Measurements from ENCODE around the gene CADPS.

CADPS gene

DNA sequence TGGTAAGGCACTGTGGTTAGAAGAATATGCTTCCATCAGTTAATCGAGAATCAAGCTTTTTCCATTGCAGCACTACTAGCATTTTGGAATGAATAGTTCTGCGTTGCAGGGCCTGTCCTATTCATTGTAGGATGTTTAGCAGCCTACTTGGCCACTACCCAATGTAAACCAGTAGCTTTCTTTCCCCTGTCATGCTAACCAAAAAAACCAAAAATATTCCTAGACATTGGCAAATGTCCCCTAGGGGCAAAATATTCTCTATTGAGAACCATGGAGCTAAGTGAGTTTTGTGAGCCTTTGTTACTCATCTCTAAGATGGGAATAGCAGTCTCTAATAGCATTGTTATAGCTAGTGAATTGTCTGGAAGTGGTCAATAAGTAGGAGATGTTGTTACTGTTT lies 187.2 kb downstream of the CADPS start:
- Histone ChIP-seq H3K4me3 (replicated peaks; ENCODE audit: insufficient read depth, low read length) (no peak overlapping the region), H3K27me3 (ENCODE audit: insufficient read depth, poor library complexity, severe bottlenecking) (no peaks in the 10 kb centered on the region), H3K27ac (replicated peaks) (no peak overlapping the region)
- DNase-seq (ENCODE audit: low read depth in 1 of 2, low spot score in 1 of 2) = no peak
- TF ChIP-seq, protein P1, sequence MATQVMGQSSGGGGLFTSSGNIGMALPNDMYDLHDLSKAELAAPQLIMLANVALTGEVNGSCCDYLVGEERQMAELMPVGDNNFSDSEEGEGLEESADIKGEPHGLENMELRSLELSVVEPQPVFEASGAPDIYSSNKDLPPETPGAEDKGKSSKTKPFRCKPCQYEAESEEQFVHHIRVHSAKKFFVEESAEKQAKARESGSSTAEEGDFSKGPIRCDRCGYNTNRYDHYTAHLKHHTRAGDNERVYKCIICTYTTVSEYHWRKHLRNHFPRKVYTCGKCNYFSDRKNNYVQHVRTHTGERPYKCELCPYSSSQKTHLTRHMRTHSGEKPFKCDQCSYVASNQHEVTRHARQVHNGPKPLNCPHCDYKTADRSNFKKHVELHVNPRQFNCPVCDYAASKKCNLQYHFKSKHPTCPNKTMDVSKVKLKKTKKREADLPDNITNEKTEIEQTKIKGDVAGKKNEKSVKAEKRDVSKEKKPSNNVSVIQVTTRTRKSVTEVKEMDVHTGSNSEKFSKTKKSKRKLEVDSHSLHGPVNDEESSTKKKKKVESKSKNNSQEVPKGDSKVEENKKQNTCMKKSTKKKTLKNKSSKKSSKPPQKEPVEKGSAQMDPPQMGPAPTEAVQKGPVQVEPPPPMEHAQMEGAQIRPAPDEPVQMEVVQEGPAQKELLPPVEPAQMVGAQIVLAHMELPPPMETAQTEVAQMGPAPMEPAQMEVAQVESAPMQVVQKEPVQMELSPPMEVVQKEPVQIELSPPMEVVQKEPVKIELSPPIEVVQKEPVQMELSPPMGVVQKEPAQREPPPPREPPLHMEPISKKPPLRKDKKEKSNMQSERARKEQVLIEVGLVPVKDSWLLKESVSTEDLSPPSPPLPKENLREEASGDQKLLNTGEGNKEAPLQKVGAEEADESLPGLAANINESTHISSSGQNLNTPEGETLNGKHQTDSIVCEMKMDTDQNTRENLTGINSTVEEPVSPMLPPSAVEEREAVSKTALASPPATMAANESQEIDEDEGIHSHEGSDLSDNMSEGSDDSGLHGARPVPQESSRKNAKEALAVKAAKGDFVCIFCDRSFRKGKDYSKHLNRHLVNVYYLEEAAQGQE (IDR thresholded peaks at IDR 0.05; ENCODE audit: insufficient replicate concordance, low read depth) = no peak
- TF ChIP-seq SPI1 (IDR thresholded peaks at IDR 0.05; ENCODE audit: borderline replicate concordance, low read depth) (no peak), GABPA (IDR thresholded peaks at IDR 0.05; ENCODE audit: low read depth) (no peak), POLR2AphosphoS5 (IDR thresholded peaks at IDR 0.05; ENCODE audit: low read depth) (no peak)
- TF ChIP-seq, protein P2, sequence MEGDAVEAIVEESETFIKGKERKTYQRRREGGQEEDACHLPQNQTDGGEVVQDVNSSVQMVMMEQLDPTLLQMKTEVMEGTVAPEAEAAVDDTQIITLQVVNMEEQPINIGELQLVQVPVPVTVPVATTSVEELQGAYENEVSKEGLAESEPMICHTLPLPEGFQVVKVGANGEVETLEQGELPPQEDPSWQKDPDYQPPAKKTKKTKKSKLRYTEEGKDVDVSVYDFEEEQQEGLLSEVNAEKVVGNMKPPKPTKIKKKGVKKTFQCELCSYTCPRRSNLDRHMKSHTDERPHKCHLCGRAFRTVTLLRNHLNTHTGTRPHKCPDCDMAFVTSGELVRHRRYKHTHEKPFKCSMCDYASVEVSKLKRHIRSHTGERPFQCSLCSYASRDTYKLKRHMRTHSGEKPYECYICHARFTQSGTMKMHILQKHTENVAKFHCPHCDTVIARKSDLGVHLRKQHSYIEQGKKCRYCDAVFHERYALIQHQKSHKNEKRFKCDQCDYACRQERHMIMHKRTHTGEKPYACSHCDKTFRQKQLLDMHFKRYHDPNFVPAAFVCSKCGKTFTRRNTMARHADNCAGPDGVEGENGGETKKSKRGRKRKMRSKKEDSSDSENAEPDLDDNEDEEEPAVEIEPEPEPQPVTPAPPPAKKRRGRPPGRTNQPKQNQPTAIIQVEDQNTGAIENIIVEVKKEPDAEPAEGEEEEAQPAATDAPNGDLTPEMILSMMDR (IDR thresholded peaks at IDR 0.05; ENCODE audit: insufficient read depth, low read length) = no peak

- Histone ChIP-seq H3K27ac (replicated peaks) (no peak overlapping the region), H3K4me3 (replicated peaks; ENCODE audit: insufficient read depth, low read length) (no peak overlapping the region), H3K27me3 (ENCODE audit: insufficient read depth, poor library complexity, severe bottlenecking) (no peaks in the 10 kb centered on the region)
- TF ChIP-seq, protein P1 (IDR thresholded peaks at IDR 0.05; ENCODE audit: insufficient replicate concordance, low read depth) = no peak
- TF ChIP-seq SPI1 (IDR thresholded peaks at IDR 0.05; ENCODE audit: borderline replicate concordance, low read depth) (no peak), POLR2AphosphoS5 (IDR thresholded peaks at IDR 0.05; ENCODE audit: low read depth) (no peak), GABPA (IDR thresholded peaks at IDR 0.05; ENCODE audit: low read depth) (no peak)
- TF ChIP-seq, protein P2 (IDR thresholded peaks at IDR 0.05; ENCODE audit: insufficient read depth, low read length) = no peak
- no peak for DNase-seq (ENCODE audit: low read depth in 1 of 2, low spot score in 1 of 2)
Observed at GRCh38 chr3:62686503-62687294, 188.5 kb downstream of the CADPS start.

- Histone ChIP-seq H3K27me3 (ENCODE audit: insufficient read depth, poor library complexity, severe bottlenecking) (no peaks in the 10 kb centered on the region), H3K27ac (replicated peaks) (no peak overlapping the region), H3K4me3 (replicated peaks; ENCODE audit: insufficient read depth, low read length) (no peak overlapping the region)
- DNase-seq (ENCODE audit: low read depth in 1 of 2, low spot score in 1 of 2) = no peak
- TF ChIP-seq, protein P2 (IDR thresholded peaks at IDR 0.05; ENCODE audit: insufficient read depth, low read length) = no peak
- TF ChIP-seq, protein P1 (IDR thresholded peaks at IDR 0.05; ENCODE audit: insufficient replicate concordance, low read depth) = no peak
- TF ChIP-seq POLR2AphosphoS5 (IDR thresholded peaks at IDR 0.05; ENCODE audit: low read depth) = no peak
- no peak for TF ChIP-seq SPI1 (IDR thresholded peaks at IDR 0.05; ENCODE audit: borderline replicate concordance, low read depth)
- TF ChIP-seq GABPA (IDR thresholded peaks at IDR 0.05; ENCODE audit: low read depth) = no peak
Observed at GRCh38 chr3:62682826-62683225, 192.4 kb downstream of the CADPS start.
